Vagina (tissue), 2 donors: ENCODE data around the gene CASQ2. TPM values are rescaled to one million over a fixed set of nuclear protein-coding genes. Genes with fewer than 3 reads are reported as not detected.
A peak's percentile ranks its signal among the peaks of the same experiment; 100 is the strongest.

ENCODE experiments used
- DNase-seq, 2 donors: peaks; one replicate each; pipeline ENCODE4 v3.0.0-alpha.2; 2017; ENCODE audit errors: extremely low spot score in 2 of 2
- H3K27ac ChIP-seq: fragments of 200-600 bp; sonication (generic); one replicate; pipeline ENCODE4 v1.5.1; 2019
- H3K27me3 ChIP-seq: fragments of 200-600 bp; sonication (generic); one replicate; pipeline ENCODE4 v1.5.1; 2019
- H3K36me3 ChIP-seq, 2 donors: fragments of 200-600 bp; sonication (generic); one replicate each; pipeline ENCODE4 v1.5.1; 2017 to 2019
- H3K4me1 ChIP-seq: fragments of 200-600 bp; sonication (generic); one replicate; pipeline ENCODE4 v1.5.1; 2019
- H3K4me3 ChIP-seq, 2 donors: fragments of 200-600 bp; sonication (generic); 1 replicate in 1 of 2; 2 replicates in 1 of 2; pipeline ENCODE4 v1.5.1; 2016 to 2019
- H3K9me3 ChIP-seq: fragments of 200-600 bp; sonication (generic); one replicate; pipeline ENCODE4 v1.5.1; 2019
- POLR2A ChIP-seq, 2 donors: fragments of 450-650 bp; IDR thresholded peaks; one replicate each; pipeline ENCODE4 v1.6.1; 2017; ENCODE audit warnings: antibody characterized with exemption in 2 of 2, mild to moderate bottlenecking in 2 of 2, moderate library complexity in 2 of 2
- POLR2AphosphoS5 ChIP-seq, 2 donors: sonication (generic); formaldehyde crosslinking; IDR thresholded peaks; one replicate each; pipeline ENCODE4 v1.9.0; 2017; ENCODE audit warnings: antibody characterized with exemption in 2 of 2, mild to moderate bottlenecking in 2 of 2, low read depth in 1 of 2; ENCODE audit not compliant: insufficient read depth in 1 of 2
- intact Hi-C: fragments of 100-400 bp; cut with DNase I; formaldehyde crosslinking; loops from one replicate; pipeline ENCODE4 v1.15.1; 2023
- total RNA-seq: library from RNA; depleted of rRNA; stranded (reverse); fragments of >200 nt; gene quantifications from one replicate; pipeline ENCODE4 v1.2.3, GENCODE V29; 2016
- TF ChIP-seq, protein P1 (sequence below), 3 experiments: fragments of 450-650 bp in 2 of 3; fragments of 200-600 bp in 1 of 3; sonication (generic) in 1 of 3; IDR thresholded peaks; one replicate each; pipeline ENCODE4 v1.5.1; 2017 to 2019; ENCODE audit warnings: antibody characterized with exemption in 3 of 3, mild to moderate bottlenecking in 2 of 3, moderate library complexity in 2 of 3

Gene CASQ2
- total RNA-seq, 1 donor from 2014 or later: 3.2 TPM

GRCh38 chr1:115726161-115726560 is 42.4 kb downstream of the CASQ2 start:
- H3K27ac ChIP-seq: peak overlapping the region; percentile 81
- H3K27me3 ChIP-seq: no peaks in the 10 kb centered on the region
- intact Hi-C loops: no loop called here
- TF ChIP-seq, protein P1, sequence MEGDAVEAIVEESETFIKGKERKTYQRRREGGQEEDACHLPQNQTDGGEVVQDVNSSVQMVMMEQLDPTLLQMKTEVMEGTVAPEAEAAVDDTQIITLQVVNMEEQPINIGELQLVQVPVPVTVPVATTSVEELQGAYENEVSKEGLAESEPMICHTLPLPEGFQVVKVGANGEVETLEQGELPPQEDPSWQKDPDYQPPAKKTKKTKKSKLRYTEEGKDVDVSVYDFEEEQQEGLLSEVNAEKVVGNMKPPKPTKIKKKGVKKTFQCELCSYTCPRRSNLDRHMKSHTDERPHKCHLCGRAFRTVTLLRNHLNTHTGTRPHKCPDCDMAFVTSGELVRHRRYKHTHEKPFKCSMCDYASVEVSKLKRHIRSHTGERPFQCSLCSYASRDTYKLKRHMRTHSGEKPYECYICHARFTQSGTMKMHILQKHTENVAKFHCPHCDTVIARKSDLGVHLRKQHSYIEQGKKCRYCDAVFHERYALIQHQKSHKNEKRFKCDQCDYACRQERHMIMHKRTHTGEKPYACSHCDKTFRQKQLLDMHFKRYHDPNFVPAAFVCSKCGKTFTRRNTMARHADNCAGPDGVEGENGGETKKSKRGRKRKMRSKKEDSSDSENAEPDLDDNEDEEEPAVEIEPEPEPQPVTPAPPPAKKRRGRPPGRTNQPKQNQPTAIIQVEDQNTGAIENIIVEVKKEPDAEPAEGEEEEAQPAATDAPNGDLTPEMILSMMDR (IDR thresholded peaks at IDR 0.05): no peak
- no peak for DNase-seq
- no peaks in the 10 kb centered on the region for H3K36me3 ChIP-seq
- peaks cover 48% of the 10 kb centered on the region for H3K4me1 ChIP-seq
- H3K4me3 ChIP-seq: no peak overlapping the region
- H3K9me3 ChIP-seq: no peaks in the 10 kb centered on the region

- H3K27me3 ChIP-seq: no peaks in the 10 kb centered on the region
- no peaks in the 10 kb centered on the region for H3K36me3 ChIP-seq
- H3K9me3 ChIP-seq: no peaks in the 10 kb centered on the region
- H3K4me3 ChIP-seq: no peak overlapping the region
- H3K27ac ChIP-seq: peak overlapping the region; percentile 31
- peaks cover 48% of the 10 kb centered on the region for H3K4me1 ChIP-seq
- no peak for DNase-seq
- TF ChIP-seq, protein P1 (IDR thresholded peaks at IDR 0.05): no peak
- TF ChIP-seq POLR2A (IDR thresholded peaks at IDR 0.05) (no peak), POLR2AphosphoS5 (IDR thresholded peaks at IDR 0.05; ENCODE audit: insufficient read depth in 1 of 2, low read depth in 1 of 2) (no peak)
- intact Hi-C loops: no loop called here
Measured at GRCh38 chr1:115725600-115725999, 42.9 kb downstream of the CASQ2 start.

DNA sequence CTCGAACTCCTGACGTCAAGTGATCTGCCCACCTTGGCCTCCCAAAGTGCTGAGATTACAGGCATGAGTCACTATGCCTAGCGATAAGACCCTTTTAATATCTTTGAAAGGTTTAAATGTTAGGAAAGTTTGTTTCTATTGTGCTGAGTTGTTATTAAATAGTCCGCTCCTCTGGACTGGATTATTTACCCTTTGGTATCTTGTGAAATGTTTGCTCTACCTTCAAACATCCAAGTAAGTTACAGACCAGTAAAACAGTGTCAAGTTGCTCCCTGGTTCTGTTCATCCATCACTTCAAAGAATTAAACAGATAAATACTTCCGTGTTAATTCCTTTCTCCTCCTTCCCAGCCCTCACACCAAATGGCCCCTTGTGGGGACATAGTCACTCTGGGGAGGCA is 44.8 kb downstream of the CASQ2 start:
- TF ChIP-seq POLR2A (IDR thresholded peaks at IDR 0.05) (no peak), POLR2AphosphoS5 (IDR thresholded peaks at IDR 0.05; ENCODE audit: insufficient read depth in 1 of 2, low read depth in 1 of 2) (no peak)
- H3K36me3 ChIP-seq: no peaks in the 10 kb centered on the region
- DNase-seq: no peak
- peak overlapping the region; percentile 31 for H3K27ac ChIP-seq
- H3K9me3 ChIP-seq: no peaks in the 10 kb centered on the region
- peaks cover 47% of the 10 kb centered on the region for H3K4me1 ChIP-seq
- H3K4me3 ChIP-seq: no peak overlapping the region
- intact Hi-C loops: no loop called here
- H3K27me3 ChIP-seq: no peaks in the 10 kb centered on the region

DNA sequence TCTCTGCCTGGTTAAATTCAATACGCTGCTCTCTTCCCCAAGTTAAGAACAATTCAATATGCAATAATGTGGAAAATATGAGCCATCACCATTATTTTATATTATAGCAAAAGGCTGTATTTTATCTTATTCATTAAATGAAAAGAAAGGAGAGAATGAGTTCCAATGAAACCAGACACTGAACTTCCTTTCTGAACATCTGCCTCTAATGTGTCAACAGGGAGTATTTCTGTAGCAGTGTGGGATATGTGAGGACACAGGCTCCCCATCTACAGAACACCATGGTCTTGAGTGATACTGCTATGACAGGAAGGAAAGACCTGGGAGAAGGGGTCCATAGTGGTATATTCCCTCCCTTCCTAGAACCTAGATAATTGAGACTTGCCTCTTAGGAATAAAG is 46.3 kb downstream of the CASQ2 start:
- intact Hi-C loops: no loop called here
- Histone ChIP-seq H3K36me3 (no peaks in the 10 kb centered on the region), H3K9me3 (no peaks in the 10 kb centered on the region), H3K27me3 (no peaks in the 10 kb centered on the region), H3K27ac (no peak overlapping the region), H3K4me3 (no peak overlapping the region), H3K4me1 (peaks cover 32% of the 10 kb centered on the region)
- no peak for DNase-seq
- no peak for TF ChIP-seq POLR2AphosphoS5 (IDR thresholded peaks at IDR 0.05; ENCODE audit: insufficient read depth in 1 of 2, low read depth in 1 of 2)
- no peak for TF ChIP-seq POLR2A (IDR thresholded peaks at IDR 0.05)
- TF ChIP-seq, protein P1 (IDR thresholded peaks at IDR 0.05): no peak

DNA sequence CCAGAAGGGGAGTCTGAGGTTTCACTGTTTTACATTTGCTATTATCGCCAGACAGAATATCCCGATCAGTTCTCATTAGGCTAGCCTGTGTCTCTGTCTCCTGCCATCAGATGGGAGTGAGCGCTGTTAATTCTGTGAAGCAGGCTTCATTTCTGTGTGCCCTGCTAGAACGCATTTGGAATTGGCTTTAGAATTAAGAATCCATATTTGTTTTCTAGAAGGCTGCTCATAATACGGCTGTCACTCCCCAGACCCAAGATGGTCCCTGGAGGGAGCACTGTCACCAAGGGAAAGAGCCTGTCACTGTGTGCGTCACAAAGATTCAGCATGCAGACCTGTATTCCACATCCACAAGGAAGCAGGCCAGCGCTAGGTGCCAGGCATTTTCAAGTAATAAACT is 49.2 kb downstream of the CASQ2 start:
- no peak for DNase-seq
- Histone ChIP-seq H3K36me3 (no peaks in the 10 kb centered on the region), H3K27me3 (no peaks in the 10 kb centered on the region), H3K4me1 (peaks cover 4% of the 10 kb centered on the region), H3K27ac (no peak overlapping the region), H3K9me3 (no peaks in the 10 kb centered on the region), H3K4me3 (no peak overlapping the region)
- intact Hi-C loops: loop anchor here (5.0 kb wide), 1 partner anchor 53 kb away; no protein-coding TSS in a partner anchor
- TF ChIP-seq, protein P1 (IDR thresholded peaks at IDR 0.05): no peak
- TF ChIP-seq POLR2AphosphoS5 (IDR thresholded peaks at IDR 0.05; ENCODE audit: insufficient read depth in 1 of 2, low read depth in 1 of 2): no peak
- no peak for TF ChIP-seq POLR2A (IDR thresholded peaks at IDR 0.05)
